Left lung (tissue), 10 donors: ENCODE measurements around the gene RORC. TPM values are rescaled to one million over a fixed set of nuclear protein-coding genes. Genes with fewer than 3 reads are reported as not detected.
"Not testable (repeated sequence)": the region's sequence is repeated elsewhere in the genome, so short reads cannot be mapped to it uniquely, and the experiment has no call there.

Experiments
- ATAC-seq: fragments of 200-7000 bp; cut with Tn5 transposase; one replicate; pipeline ENCODE4 v1.9.1; 2020; ENCODE audit warnings: moderate library complexity
- DNase-seq, 4 donors: peaks; one replicate each; pipeline ENCODE4 v3.0.0-alpha.2; 2013 to 2020
- H3K27ac ChIP-seq, 2 donors: fragments of 200-600 bp; sonication (generic) in 1 of 2; one replicate each; pipeline versions ENCODE4 v1.5.0 to v1.8.0; 2020 to 2021
- H3K27me3 ChIP-seq, 2 donors: fragments of 200-600 bp; sonication (generic) in 1 of 2; one replicate each; pipeline versions ENCODE4 v1.5.0 to v1.8.0; 2020 to 2021
- H3K36me3 ChIP-seq, 2 donors: fragments of 200-600 bp; sonication (generic) in 1 of 2; one replicate each; pipeline versions ENCODE4 v1.5.0 to v1.8.0; 2020 to 2021
- H3K4me1 ChIP-seq, 2 donors: fragments of 200-600 bp; one replicate each; pipeline ENCODE4 v1.8.0; 2021
- H3K4me3 ChIP-seq, 2 donors: fragments of 200-600 bp; sonication (generic) in 1 of 2; one replicate each; pipeline versions ENCODE4 v1.5.0 to v1.8.0; 2020 to 2021; ENCODE audit warnings: mild to moderate bottlenecking in 1 of 2
- H3K9me3 ChIP-seq, 2 donors: fragments of 200-600 bp; sonication (generic) in 1 of 2; one replicate each; pipeline versions ENCODE4 v1.5.0 to v1.8.0; 2020 to 2021
- intact Hi-C, 2 donors: fragments of 100-400 bp; cut with DNase I; formaldehyde crosslinking; loops; one replicate each; pipeline versions ENCODE4 v1.11.2 to v1.14.2; 2022
- polyA plus RNA-seq, 6 donors: library from polyadenylated mRNA; unstranded; fragments of 120-200 nt; gene quantifications; one replicate each; pipeline ENCODE4 v1.2.1, GENCODE V29; 2013; ENCODE audit not compliant: insufficient read length in 6 of 6
- total RNA-seq, 2 donors: library from RNA; stranded (reverse); fragmentation: NEBNext Ultra II Directional; extraction: Animal tissue kit (Norgen Biotek cat#: 25700); gene quantifications; one replicate each; pipeline ENCODE4 v1.2.1, GENCODE V29; 2021
- TF ChIP-seq, protein P1 (sequence below), 2 donors: fragments of 200-600 bp; sonication (generic) in 1 of 2; IDR thresholded peaks; one replicate each; pipeline versions ENCODE4 v1.5.0 to v1.8.0; 2021; ENCODE audit warnings: antibody characterized with exemption in 2 of 2
- donor health status: DM: no; HTN: yes; CAD: no.
- donor health status: DM: no; HTN: no; CAD: no.

The RORC gene
- total and polyA plus RNA-seq, 8 donors, result 5.4 to 11.8 (median 10.3) TPM

DNA sequence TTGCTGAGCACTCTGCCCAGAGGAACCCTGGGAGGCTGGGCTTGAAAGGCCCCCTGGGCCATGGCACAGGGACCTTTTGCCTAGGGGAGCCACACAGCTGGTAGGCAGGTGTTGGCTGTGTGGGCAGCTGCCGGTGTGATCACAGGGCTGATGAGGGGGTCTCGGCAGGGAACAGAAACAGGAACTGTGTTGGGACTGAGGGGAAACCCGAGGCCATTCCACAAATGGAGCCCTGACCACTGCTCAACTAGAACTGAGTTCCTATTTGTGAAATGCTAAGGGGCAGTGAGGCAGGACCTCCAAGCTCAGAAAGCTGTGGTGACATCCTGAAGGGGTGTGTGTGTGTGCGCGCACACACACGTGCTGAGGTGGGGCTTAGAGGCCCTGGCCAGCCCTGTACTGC is 28.3 kb upstream of the RORC start:
- DNase-seq, result no peak
- ATAC-seq, result no peak
- intact Hi-C loops, result no loop called here
- Histone ChIP-seq H3K4me3 (no peak overlapping the region), H3K27me3 (no peaks in the 10 kb centered on the region), H3K4me1 (peaks cover 0 to 18% of the 10 kb centered on the region in 2 donors), H3K27ac (no peak overlapping the region), H3K9me3 (no peaks in the 10 kb centered on the region), H3K36me3 (no peaks in the 10 kb centered on the region)
- TF ChIP-seq, protein P1, sequence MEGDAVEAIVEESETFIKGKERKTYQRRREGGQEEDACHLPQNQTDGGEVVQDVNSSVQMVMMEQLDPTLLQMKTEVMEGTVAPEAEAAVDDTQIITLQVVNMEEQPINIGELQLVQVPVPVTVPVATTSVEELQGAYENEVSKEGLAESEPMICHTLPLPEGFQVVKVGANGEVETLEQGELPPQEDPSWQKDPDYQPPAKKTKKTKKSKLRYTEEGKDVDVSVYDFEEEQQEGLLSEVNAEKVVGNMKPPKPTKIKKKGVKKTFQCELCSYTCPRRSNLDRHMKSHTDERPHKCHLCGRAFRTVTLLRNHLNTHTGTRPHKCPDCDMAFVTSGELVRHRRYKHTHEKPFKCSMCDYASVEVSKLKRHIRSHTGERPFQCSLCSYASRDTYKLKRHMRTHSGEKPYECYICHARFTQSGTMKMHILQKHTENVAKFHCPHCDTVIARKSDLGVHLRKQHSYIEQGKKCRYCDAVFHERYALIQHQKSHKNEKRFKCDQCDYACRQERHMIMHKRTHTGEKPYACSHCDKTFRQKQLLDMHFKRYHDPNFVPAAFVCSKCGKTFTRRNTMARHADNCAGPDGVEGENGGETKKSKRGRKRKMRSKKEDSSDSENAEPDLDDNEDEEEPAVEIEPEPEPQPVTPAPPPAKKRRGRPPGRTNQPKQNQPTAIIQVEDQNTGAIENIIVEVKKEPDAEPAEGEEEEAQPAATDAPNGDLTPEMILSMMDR (IDR thresholded peaks at IDR 0.05), result no peak

DNA sequence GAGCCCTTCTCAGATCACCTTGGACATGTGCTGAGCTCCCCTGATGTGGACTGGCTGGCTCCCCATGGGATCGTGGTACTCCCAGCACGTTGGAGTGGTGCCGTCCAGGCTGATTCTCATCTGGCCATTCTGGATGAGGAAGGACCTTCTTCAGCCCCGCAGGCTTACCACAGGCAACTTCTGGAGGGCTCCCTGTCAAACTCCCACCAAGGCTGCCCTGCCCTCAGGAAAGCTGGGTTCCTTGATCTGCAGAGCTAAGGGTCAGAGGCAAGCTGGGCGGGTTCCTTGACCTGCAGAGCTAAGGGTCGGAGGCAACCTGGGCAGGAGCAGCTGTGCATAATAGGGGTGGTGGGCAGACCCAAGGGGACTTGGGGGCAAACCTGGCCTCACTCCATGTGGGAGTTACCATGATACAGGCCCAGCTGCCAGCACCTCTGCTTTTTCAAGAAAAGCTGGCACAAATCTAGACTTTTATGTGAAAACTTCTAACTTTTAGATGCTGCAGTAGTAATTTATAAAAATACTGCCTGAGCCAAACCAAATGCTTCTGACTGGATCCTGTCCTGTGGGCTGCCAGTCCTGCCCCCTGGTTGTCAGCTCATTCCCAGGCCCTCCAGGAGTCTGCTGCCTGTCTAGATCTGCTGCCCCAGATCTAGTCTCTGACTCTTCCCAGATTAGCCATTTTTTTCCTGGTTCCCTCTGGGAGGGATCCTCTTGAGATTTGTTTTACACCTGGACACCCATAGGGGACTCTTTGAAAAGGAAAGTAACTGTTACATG is 27.5 kb upstream of the RORC start:
- H3K9me3 ChIP-seq, result no peaks in the 10 kb centered on the region
- DNase-seq (no peak), ATAC-seq (no peak)
- H3K27me3 ChIP-seq, result no peaks in the 10 kb centered on the region
- TF ChIP-seq, protein P1 (IDR thresholded peaks at IDR 0.05), result no peak
- intact Hi-C loops, result no loop called here
- peaks cover 0 to 18% of the 10 kb centered on the region in 2 donors for H3K4me1 ChIP-seq
- no peak overlapping the region for H3K27ac ChIP-seq
- no peak overlapping the region for H3K4me3 ChIP-seq
- no peaks in the 10 kb centered on the region for H3K36me3 ChIP-seq

DNA sequence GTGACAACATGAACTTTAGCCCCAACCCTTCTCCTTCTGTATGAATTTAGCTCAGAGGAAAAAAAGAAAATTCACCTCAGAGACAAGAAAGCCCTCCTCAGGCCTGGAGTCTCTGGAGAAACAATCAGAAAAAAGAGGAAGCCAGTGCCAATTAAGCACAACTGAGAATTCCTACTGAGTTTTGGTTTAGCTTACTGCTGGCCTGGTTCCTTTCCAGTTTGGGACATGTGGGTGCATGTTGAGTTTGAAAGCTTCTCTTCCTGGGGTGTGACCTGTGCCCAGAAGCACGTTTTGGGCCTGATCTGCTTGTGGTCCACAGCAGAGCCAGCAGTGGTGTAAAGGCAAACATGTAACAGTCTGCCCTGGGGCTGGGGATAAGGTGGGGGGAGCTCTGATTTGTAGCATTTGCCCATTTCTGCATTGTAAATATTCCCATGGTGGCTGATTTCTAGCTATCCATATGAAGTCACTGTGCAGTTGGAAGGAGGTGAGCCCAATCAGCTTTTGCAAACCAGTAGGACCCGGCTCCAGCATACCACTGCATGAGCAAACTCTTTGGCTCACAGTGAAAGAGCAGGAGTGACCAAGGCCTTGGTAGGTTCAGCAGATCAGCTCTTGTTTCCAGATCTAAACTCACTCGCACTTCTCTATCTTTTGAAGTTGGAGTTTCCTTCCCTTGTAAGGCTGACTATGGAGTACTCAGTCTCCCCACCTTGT is 26.6 kb upstream of the RORC start:
- H3K27me3 ChIP-seq, result no peaks in the 10 kb centered on the region
- ATAC-seq, result no peak
- no peak overlapping the region for H3K27ac ChIP-seq
- H3K9me3 ChIP-seq, result no peaks in the 10 kb centered on the region
- TF ChIP-seq, protein P1 (IDR thresholded peaks at IDR 0.05), result no peak
- no peak for DNase-seq
- H3K4me3 ChIP-seq, result no peak overlapping the region
- peaks cover 0 to 18% of the 10 kb centered on the region in 2 donors for H3K4me1 ChIP-seq
- intact Hi-C loops, result no loop called here
- H3K36me3 ChIP-seq, result no peaks in the 10 kb centered on the region

DNA sequence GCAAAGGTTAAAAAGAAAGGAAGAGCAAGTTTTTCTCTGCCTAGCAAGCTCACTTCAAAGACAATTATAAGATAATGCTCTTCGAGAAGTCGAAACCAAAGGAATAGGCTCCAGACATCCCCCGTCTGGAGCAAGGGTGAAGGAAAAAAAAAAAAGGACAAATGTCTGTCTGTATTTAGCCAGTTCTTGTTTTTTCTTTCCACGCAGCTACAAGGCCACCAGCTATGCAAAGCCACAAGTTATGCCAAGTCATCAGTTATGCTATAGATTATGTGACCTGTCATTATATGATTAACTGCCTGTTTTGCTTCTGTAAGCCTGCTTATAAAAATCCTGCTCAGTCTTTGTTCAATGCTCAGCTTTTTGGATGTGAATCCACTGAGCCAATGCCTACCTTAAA is 24.3 kb upstream of the RORC start:
- TF ChIP-seq, protein P1 (IDR thresholded peaks at IDR 0.05), result no peak
- H3K27me3 ChIP-seq, result peaks cover 0 to 8% of the 10 kb centered on the region in 2 donors
- H3K9me3 ChIP-seq, result no peaks in the 10 kb centered on the region
- intact Hi-C loops, result no loop called here
- no peak overlapping the region for H3K4me3 ChIP-seq
- peaks cover 0 to 18% of the 10 kb centered on the region in 2 donors for H3K4me1 ChIP-seq
- DNase-seq, result no peak
- ATAC-seq, result no peak
- no peaks in the 10 kb centered on the region for H3K36me3 ChIP-seq
- no peak overlapping the region for H3K27ac ChIP-seq

DNA sequence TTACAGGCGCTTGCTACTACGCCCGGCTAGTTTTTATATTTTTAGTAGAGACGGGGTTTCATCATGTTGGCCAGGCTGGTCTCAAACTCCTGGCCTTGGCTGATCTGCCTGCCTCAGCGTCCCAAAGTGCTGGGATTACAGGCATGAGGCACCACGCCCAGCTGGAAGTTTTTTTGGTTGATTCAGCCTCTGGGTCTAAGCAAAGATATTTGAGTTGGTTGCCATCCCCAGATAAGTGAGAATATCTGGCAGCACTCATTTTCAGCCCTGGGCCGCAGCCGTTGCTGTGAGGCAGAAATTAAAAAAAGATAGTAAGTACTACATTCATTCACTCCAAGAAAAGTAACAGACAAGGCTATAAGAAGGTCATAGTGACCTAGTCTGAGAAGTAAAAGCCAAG is 23.9 kb upstream of the RORC start:
- intact Hi-C loops, ATAC-seq, DNase-seq, H3K9me3 ChIP-seq, H3K27me3 ChIP-seq, H3K4me3 ChIP-seq, H3K27ac ChIP-seq, H3K36me3 ChIP-seq: not testable (repeated sequence)
- H3K4me1 ChIP-seq, result peaks cover 0 to 18% of the 10 kb centered on the region in 2 donors
